Stimulated activated CD4-positive, alpha-beta T cell treated with anti-CD3 and anti-CD28 coated beads, Interleukin-12 subunit alpha, Interleukin-12 subunit beta, amount 100 ng/mL, for 48 hours (primary cell): ENCODE measurements around the gene PMIS2.
"Not testable (repeated sequence)": the region's sequence is repeated elsewhere in the genome, so short reads cannot be mapped to it uniquely, and the experiment has no call there.

Source experiments
- DNase-seq, 3 donors: peaks; one replicate each; pipeline ENCODE4 v3.0.0-alpha.2; 2020; ENCODE audit warnings: low read depth in 2 of 3, low spot score in 1 of 3

The PMIS2 gene

GRCh38 chr19:35587321-35587720 is 1.3 kb downstream of the PMIS2 start:
- no peak for DNase-seq

- DNase-seq, result no peak
Observed at GRCh38 chr19:35590875-35591274, 4.9 kb downstream of the PMIS2 start.

- DNase-seq, result no peak
Observed at GRCh38 chr19:35592226-35592625, 6.3 kb downstream of the PMIS2 start.

GRCh38 chr19:35595026-35595425 is 9.1 kb downstream of the PMIS2 start:
- not testable (repeated sequence) for DNase-seq

GRCh38 chr19:35595928-35596327 is 10.0 kb downstream of the PMIS2 start:
- no peak for DNase-seq

- DNase-seq, result peak in 1 of 3 donors; percentile 14
Observed at GRCh38 chr19:35596366-35596999, 10.5 kb downstream of the PMIS2 start.

GRCh38 chr19:35601971-35602370 is 16.0 kb downstream of the PMIS2 start:
- DNase-seq, result no peak

GRCh38 chr19:35604436-35604835 is 18.5 kb downstream of the PMIS2 start:
- DNase-seq, result not testable (repeated sequence)

- DNase-seq, result not testable (repeated sequence)
Observed at GRCh38 chr19:35607170-35607569, 21.2 kb downstream of the PMIS2 start.

- no peak for DNase-seq
Observed at GRCh38 chr19:35607661-35608060, 21.7 kb downstream of the PMIS2 start.

GRCh38 chr19:35608251-35608650 is 22.3 kb downstream of the PMIS2 start:
- DNase-seq, result no peak

GRCh38 chr19:35609851-35610353 is 23.9 kb downstream of the PMIS2 start:
- DNase-seq, result no peak

GRCh38 chr19:35612224-35612558 is 26.2 kb downstream of the PMIS2 start:
- no peak for DNase-seq

- peak; percentile 91 to 97 (median 92) for DNase-seq
Observed at GRCh38 chr19:35612559-35613321, 26.8 kb downstream of the PMIS2 start, which contains the start of gene HAUS5. Gene HAUS5, plus strand, starts transcription at chr19:35612735. Its CDS starts 60 bp downstream, at chr19:35612795.

GRCh38 chr19:35613574-35613973 is 27.6 kb downstream of the PMIS2 start:
- no peak for DNase-seq

GRCh38 chr19:35615036-35615435 is 29.1 kb downstream of the PMIS2 start:
- no peak for DNase-seq

- no peak for DNase-seq
Observed at GRCh38 chr19:35618857-35619256, 32.9 kb downstream of the PMIS2 start.

GRCh38 chr19:35619290-35619923 is 33.4 kb downstream of the PMIS2 start:
- DNase-seq, result no peak

- no peak for DNase-seq
Observed at GRCh38 chr19:35620001-35620400, 34.0 kb downstream of the PMIS2 start.

- DNase-seq, result no peak
Observed at GRCh38 chr19:35621708-35622107, 35.7 kb downstream of the PMIS2 start.

GRCh38 chr19:35622750-35623149 is 36.8 kb downstream of the PMIS2 start:
- no peak for DNase-seq
